RWPE2 (cell line): ENCODE measurements around the gene TMEM187.

ENCODE experiments used
- ATAC-seq: fragments of 200-7000 bp; cut with Tn5 transposase; 3 replicates; pipeline ENCODE4 v1.9.1; 2021; ENCODE audit warnings: low read depth
- DNase-seq: peaks from one replicate; pipeline ENCODE4 v3.0.0-alpha.2; 2020; ENCODE audit warnings: low spot score
- H3K27ac ChIP-seq: fragments of 450-650 bp; 2 replicates; pipeline ENCODE4 v1.5.1; 2017; ENCODE audit warnings: mild to moderate bottlenecking; ENCODE audit not compliant: poor library complexity, severe bottlenecking
- H3K27me3 ChIP-seq: fragments of 250-450 bp; sonication (Bioruptor Pico); 2 replicates; pipeline ENCODE4 v1.5.1; 2021; ENCODE audit warnings: mild to moderate bottlenecking, moderate library complexity; ENCODE audit not compliant: insufficient read depth, poor library complexity, severe bottlenecking
- H3K36me3 ChIP-seq: fragments of 250-450 bp; sonication (Bioruptor Pico); 2 replicates; pipeline ENCODE4 v1.5.1; 2020; ENCODE audit warnings: low read depth, mild to moderate bottlenecking, moderate library complexity
- H3K4me1 ChIP-seq: fragments of 250-450 bp; sonication (Bioruptor Pico); 2 replicates; pipeline ENCODE4 v1.5.1; 2021; ENCODE audit warnings: mild to moderate bottlenecking, moderate library complexity; ENCODE audit not compliant: insufficient read depth, poor library complexity, severe bottlenecking
- H3K4me3 ChIP-seq: fragments of 250-450 bp; sonication (Bioruptor Pico); 2 replicates; pipeline ENCODE4 v1.5.1; 2021; ENCODE audit warnings: mild to moderate bottlenecking, moderate library complexity; ENCODE audit not compliant: severe bottlenecking
- H3K9me3 ChIP-seq: fragments of 250-450 bp; sonication (Bioruptor Pico); 2 replicates; pipeline ENCODE4 v1.5.1; 2021; ENCODE audit warnings: mild to moderate bottlenecking, moderate library complexity; ENCODE audit not compliant: severe bottlenecking
- CTCF ChIP-seq: fragments of 450-650 bp; IDR thresholded peaks from one replicate; pipeline ENCODE4 v1.5.1; 2017; ENCODE audit warnings: mild to moderate bottlenecking, moderate library complexity; ENCODE audit not compliant: poor library complexity, severe bottlenecking

TMEM187 gene

GRCh38 chrX:153951683-153952372 lies 20.7 kb upstream of the TMEM187 start:
- H3K27me3 ChIP-seq: no peaks in the 10 kb centered on the region
- ATAC-seq (no peak), DNase-seq (no peak)
- no peak for TF ChIP-seq CTCF
- no peak overlapping the region for H3K4me3 ChIP-seq
- H3K9me3 ChIP-seq: no peaks in the 10 kb centered on the region
- H3K4me1 ChIP-seq: no peaks in the 10 kb centered on the region
- no peak overlapping the region for H3K27ac ChIP-seq
- H3K36me3 ChIP-seq: peaks cover 58% of the 10 kb centered on the region

- no peak for ATAC-seq
- H3K4me1 ChIP-seq: no peaks in the 10 kb centered on the region
- no peaks in the 10 kb centered on the region for H3K27me3 ChIP-seq
- no peak overlapping the region for H3K4me3 ChIP-seq
- H3K9me3 ChIP-seq: no peaks in the 10 kb centered on the region
- no peak for TF ChIP-seq CTCF
- no peak overlapping the region for H3K27ac ChIP-seq
- no peak for DNase-seq
- H3K36me3 ChIP-seq: peaks cover 58% of the 10 kb centered on the region
These were observed 20.1 kb upstream of the TMEM187 start for GRCh38 chrX:153952373-153953026.

GRCh38 chrX:153953342-153953830 lies 19.2 kb upstream of the TMEM187 start:
- ATAC-seq (0 out of 3 replicates have a peak, but pooled peaks have one; percentile 22), DNase-seq (no peak)
- TF ChIP-seq CTCF: peak; percentile 54
- H3K27ac ChIP-seq: no peak overlapping the region
- no peaks in the 10 kb centered on the region for H3K27me3 ChIP-seq
- no peaks in the 10 kb centered on the region for H3K9me3 ChIP-seq
- no peak overlapping the region for H3K4me3 ChIP-seq
- H3K4me1 ChIP-seq: no peaks in the 10 kb centered on the region
- H3K36me3 ChIP-seq: peaks cover 61% of the 10 kb centered on the region

- Histone ChIP-seq H3K36me3 (peaks cover 63% of the 10 kb centered on the region), H3K9me3 (no peaks in the 10 kb centered on the region), H3K27me3 (no peaks in the 10 kb centered on the region), H3K27ac (no peak overlapping the region), H3K4me3 (no peak overlapping the region), H3K4me1 (no peaks in the 10 kb centered on the region)
- TF ChIP-seq CTCF: peak; percentile 0
- no peak for ATAC-seq
- no peak for DNase-seq
These were observed 18.5 kb upstream of the TMEM187 start for GRCh38 chrX:153953892-153954557.
